ENCODE data around the gene GRAMD4.
"Not testable (repeated sequence)": the region's sequence is repeated elsewhere in the genome, so short reads cannot be mapped to it uniquely, and the experiment has no call there.

DNA sequence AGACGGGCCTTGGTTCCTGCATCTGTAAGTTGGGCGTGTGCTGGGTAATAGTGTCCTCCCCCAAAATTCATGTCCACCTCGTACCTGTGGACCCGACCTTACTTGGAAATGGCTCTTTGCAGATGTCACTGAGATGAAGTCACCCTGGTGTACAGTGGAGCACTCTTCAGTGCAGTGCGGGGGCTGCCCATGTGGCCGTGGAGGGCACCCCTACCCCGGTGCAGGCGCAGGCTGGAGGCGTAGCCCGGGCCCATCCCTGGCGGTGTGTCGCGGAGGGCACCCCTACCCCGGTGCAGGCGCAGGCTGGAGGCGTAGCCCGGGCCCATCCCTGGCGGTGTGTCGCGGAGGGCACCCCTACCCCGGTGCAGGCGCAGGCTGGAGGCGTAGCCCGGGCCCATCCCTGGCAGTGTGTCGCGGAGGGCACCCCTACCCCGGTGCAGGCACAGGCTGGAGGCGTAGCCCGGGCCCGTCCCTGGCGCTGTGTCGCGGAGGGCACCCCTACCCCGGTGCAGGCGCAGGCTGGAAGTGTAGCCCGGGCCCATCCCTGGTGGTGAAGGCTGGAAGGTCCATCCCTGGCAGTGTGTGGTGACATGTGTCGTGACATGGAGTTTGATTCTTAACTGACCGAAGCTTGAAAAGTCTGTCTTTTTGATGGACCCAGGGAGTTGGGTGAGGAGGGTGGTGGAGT is 1.2 kb downstream of the GRAMD4 start:
- not testable (repeated sequence) for TF ChIP-seq EZH2 (IDR thresholded peaks at IDR 0.05; ENCODE audit: insufficient read depth, poor library complexity, severe bottlenecking); EZH2phosphoT487 (IDR thresholded peaks at IDR 0.05; ENCODE audit: insufficient read depth, low read depth)
